ENCODE data around the gene ANAPC4.

- TF ChIP-seq EZH2 (IDR thresholded peaks at IDR 0.05; ENCODE audit: insufficient read depth, low read length), result no peak
- TF ChIP-seq CTCF (IDR thresholded peaks at IDR 0.05; ENCODE audit: insufficient read depth, low read depth, low read length), result no peak
Observed at GRCh38 chr4:25383647-25384046, 6.6 kb downstream of the ANAPC4 start.
